K562 (cell line): Measurements from ENCODE around the gene SPATC1L. TPM values are rescaled to one million over a fixed set of nuclear protein-coding genes. Genes with fewer than 3 reads are reported as not detected.

ENCODE experiments used
- ATAC-seq: fragments of 200-7000 bp; cut with Tn5 transposase; 3 replicates; pipeline ENCODE4 v1.9.1; 2020; ENCODE audit warnings: moderate library complexity
- BruUV-seq: library from RNA; stranded (reverse); fragments of 400-500 nt; replicated peaks from 2 replicates; lab custom pipeline; 2021; lab: Mats Ljungman, UMichigan
- CTCF ChIA-PET: fragments of 300-600 bp; formaldehyde crosslinking; extraction: SDS; loops from one replicate; lab custom pipeline; 2021; ENCODE audit warnings: low intra/inter-chr PET ratio; lab: Yijun Ruan, JAX
- POLR2A ChIA-PET: fragments of 300-600, 350-650 bp; sonication (Branson Sonifier 250); formaldehyde crosslinking; extraction: SDS; loops from one replicate; lab custom pipeline; 2021; ENCODE audit warnings: antibody characterized with exemption, inconsistent platforms; lab: Yijun Ruan, JAX
- DNase-seq, 4 experiments: peaks; one replicate each; pipeline versions ENCODE4 v3.0.0 to v3.0.0-alpha.2; 2011 to 2018; ENCODE audit warnings: low spot score in 3 of 4, mixed read lengths in 3 of 4; ENCODE audit errors: extremely low read depth in 1 of 4
- FAIRE-seq: peaks from 2 replicates; lab custom pipeline; 2011; peaks lifted over from hg19 to GRCh38; lab: Jason Lieb, UNC
- H2AFZ ChIP-seq: 2 replicates; pipeline ENCODE4 v1.6.0; 2011; ENCODE audit warnings: low read depth, low read length, control low read depth, inconsistent platforms
- H3K27ac ChIP-seq: fragments of 200-600 bp; 3 replicates; pipeline ENCODE4 v1.8.0; 2011; ENCODE audit warnings: low read depth, mild to moderate bottlenecking, control low read depth, inconsistent platforms, low read length, moderate library complexity, mixed read lengths; ENCODE audit errors: extremely low read depth
- H3K27me3 ChIP-seq, 2 experiments: fragments of 300-600 bp in 1 of 2; 2 replicates in 1 of 2; 3 replicates in 1 of 2; pipeline versions ENCODE4 v1.6.0 to v1.8.0; 2011; ENCODE audit warnings: inconsistent platforms in 2 of 2, low read length in 2 of 2, mild to moderate bottlenecking in 1 of 2, mixed read lengths in 1 of 2, moderate library complexity in 1 of 2; ENCODE audit not compliant: control insufficient read depth in 2 of 2, insufficient read depth in 2 of 2
- H3K36me3 ChIP-seq: fragments of 300-600 bp; 3 replicates; pipeline ENCODE4 v1.8.0; 2011; ENCODE audit warnings: mild to moderate bottlenecking, low read length, inconsistent platforms; ENCODE audit not compliant: control insufficient read depth, insufficient read depth
- H3K4me1 ChIP-seq, 2 experiments: fragments of 200-600 bp in 1 of 2; replicated peaks in 1 of 2; 2 replicates in 1 of 2; 3 replicates in 1 of 2; pipeline versions ENCODE4 v1.5.1 to v1.8.0; 2011; ENCODE audit warnings: inconsistent platforms in 2 of 2, low read length in 2 of 2, mild to moderate bottlenecking in 1 of 2, mixed read lengths in 1 of 2, moderate library complexity in 1 of 2; ENCODE audit not compliant: control insufficient read depth in 2 of 2, insufficient read depth in 2 of 2
- H3K4me2 ChIP-seq: 2 replicates; pipeline ENCODE4 v1.6.1; 2011; ENCODE audit warnings: low read length, control low read depth, inconsistent platforms, mixed read lengths; ENCODE audit not compliant: insufficient read depth
- H3K4me3 ChIP-seq: fragments of 200-600 bp; sonication (generic), shearing (Covaris generic); 2 replicates; pipeline ENCODE4 v1.5.1; 2016; ENCODE audit warnings: control low read depth, inconsistent platforms
- H3K79me2 ChIP-seq: fragments of 200-600 bp; 3 replicates; pipeline ENCODE4 v1.8.0; 2011; ENCODE audit warnings: low read length, inconsistent platforms; ENCODE audit not compliant: control insufficient read depth, insufficient read depth
- H3K9ac ChIP-seq, 2 experiments: 2 replicates each; pipeline versions ENCODE4 v1.6.0 to v1.6.1; 2011; ENCODE audit warnings: low read depth in 2 of 2, low read length in 2 of 2, control low read depth in 1 of 2, inconsistent platforms in 1 of 2, mild to moderate bottlenecking in 1 of 2, mixed read lengths in 1 of 2; ENCODE audit not compliant: insufficient read depth in 1 of 2
- H3K9me1 ChIP-seq: one replicate; pipeline ENCODE4 v1.6.0; 2011; ENCODE audit warnings: inconsistent platforms, mild to moderate bottlenecking, low read length, moderate library complexity; ENCODE audit not compliant: control insufficient read depth, insufficient read depth
- H3K9me3 ChIP-seq: replicated peaks from 2 replicates; pipeline ENCODE4 v1.5.1; 2011; ENCODE audit warnings: low read depth, low read length, inconsistent platforms; ENCODE audit not compliant: control insufficient read depth, insufficient read depth
- H4K20me1 ChIP-seq: replicated peaks from 2 replicates; pipeline ENCODE4 v1.6.1; 2011; ENCODE audit warnings: low read length, inconsistent platforms, mixed read lengths; ENCODE audit not compliant: control insufficient read depth, insufficient read depth
- BDP1 ChIP-seq: IDR thresholded peaks from 3 replicates; pipeline ENCODE4 v1.6.1; 2011; ENCODE audit not compliant: insufficient read length, insufficient read depth
- ETV1 ChIP-seq: fragments of 450-650 bp; conservative IDR thresholded peaks from 2 replicates; pipeline ENCODE4 v1.6.1; 2016; ENCODE audit warnings: missing genetic modification characterization, control low read depth, low read depth, missing compliant biosample characterization
- GATAD2B ChIP-seq: fragments of 450-650 bp; IDR thresholded peaks from 2 replicates; pipeline ENCODE4 v1.6.1; 2017; ENCODE audit warnings: mild to moderate bottlenecking, borderline replicate concordance
- HDAC1 ChIP-seq, 2 experiments: fragments of 450-650 bp; IDR thresholded peaks; 2 replicates each; pipeline ENCODE4 v1.6.1; 2016 to 2017; ENCODE audit warnings: inconsistent platforms in 1 of 2, mild to moderate bottlenecking in 1 of 2, moderate library complexity in 1 of 2
- HIVEP1 ChIP-seq: fragments of 250-450 bp; sonication (Bioruptor Pico); IDR thresholded peaks from 2 replicates; pipeline ENCODE4 v1.4.0; 2020; ENCODE audit warnings: mild to moderate bottlenecking
- HMG20A ChIP-seq: fragments of 450-650 bp; formaldehyde crosslinking; conservative IDR thresholded peaks from 2 replicates; pipeline ENCODE4 v1.4.0; 2020; ENCODE audit warnings: mild to moderate bottlenecking, mixed read lengths
- LARP7 ChIP-seq: fragments of 450-650 bp; IDR thresholded peaks from 2 replicates; pipeline ENCODE4 v1.6.1; 2016
- MTA3 ChIP-seq: fragments of 450-650 bp; formaldehyde crosslinking; IDR thresholded peaks from 2 replicates; pipeline ENCODE4 v1.6.1; 2017; ENCODE audit warnings: mild to moderate bottlenecking, borderline replicate concordance
- RBM25 ChIP-seq: fragments of 200-400 bp; formaldehyde crosslinking; IDR thresholded peaks from 2 replicates; pipeline ENCODE4 v1.6.1; 2018; ENCODE audit warnings: low read length, low read depth, moderate library complexity; ENCODE audit not compliant: severe bottlenecking
- SREBF2 ChIP-seq: sonication (generic); formaldehyde crosslinking; IDR thresholded peaks from 2 replicates; pipeline ENCODE4 v1.4.0; 2020; ENCODE audit warnings: mild to moderate bottlenecking, missing genetic modification reagents
- WGBS: fragments of 100-300 bp; shearing (Covaris generic); methylation state at CpG from one replicate; pipeline ENCODE4 v1.1.6; 2016; ENCODE audit warnings: low coverage, mixed read lengths; ENCODE audit not compliant: insufficient coverage; ENCODE audit errors: missing lambda C conversion rate; 5-methylcytosine and 5-hydroxymethylcytosine counted together
- in situ Hi-C: fragments of 300-500 bp; cut with MboI; formaldehyde crosslinking; loops from 4 replicates; pipeline ENCODE4 v1.15.0; 2018; ENCODE audit warnings: inconsistent platforms, mixed read lengths
- intact Hi-C: fragments of 100-400 bp; cut with micrococcal nuclease; formaldehyde crosslinking; loops from 2 replicates; pipeline ENCODE4 v1.14.2; 2022
- polyA plus RNA-seq, 8 experiments: library from polyadenylated mRNA; depleted of rRNA in 4 of 8; stranded (reverse) in 5 of 8; unstranded in 3 of 8; fragments of >200 nt; fragmentation: Nextera tagmentation in 2 of 8; fragmentation: Illumina TruSeq in 1 of 8; extraction: Ambion mirVana in 2 of 8; extraction: Trizol in 1 of 8; gene quantifications; 2 replicates each; pipeline versions ENCODE4 v1.2.1 to v1.2.3, GENCODE V29; 2011 to 2014; ENCODE audit warnings: inconsistent platforms in 1 of 8, missing spikeins in 1 of 8
- total RNA-seq, 7 experiments: library from RNA; depleted of rRNA in 6 of 7; stranded (reverse); fragments of >200 nt in 6 of 7; fragmentation: Illumina TruSeq in 2 of 7; extraction: Trizol in 2 of 7; gene quantifications; 2 replicates each; pipeline versions ENCODE4 v1.2.1 to v1.2.3, GENCODE V29; 2011 to 2021; ENCODE audit warnings: low replicate concordance in 1 of 7
- TF ChIP-seq, protein P1 (sequence below): fragments of 250-450 bp; sonication (Bioruptor Pico); IDR thresholded peaks from 2 replicates; pipeline ENCODE4 v1.4.0; 2020
- TF ChIP-seq, protein P2 (sequence below): fragments of 250-450 bp; sonication (Bioruptor Pico); IDR thresholded peaks from 2 replicates; pipeline ENCODE4 v1.5.1; 2021; ENCODE audit warnings: mild to moderate bottlenecking
- TF ChIP-seq, protein P3 (sequence below): sonication (generic); formaldehyde crosslinking; IDR thresholded peaks from 2 replicates; pipeline ENCODE4 v1.8.0; 2023; ENCODE audit warnings: missing genetic modification reagents, mild to moderate bottlenecking, borderline replicate concordance
- TF ChIP-seq, protein P4 (sequence below): fragments of 450-650 bp; formaldehyde crosslinking; IDR thresholded peaks from 2 replicates; pipeline ENCODE4 v1.4.0; 2022; ENCODE audit warnings: mild to moderate bottlenecking, moderate library complexity

SPATC1L gene
- total and polyA plus RNA-seq, 9 of the 15 experiments (the other 6 are each of a cell fraction or from before 2014, with no cell fraction given), result 0.14 to 121 (median 34.0) TPM; not detected in 1

DNA sequence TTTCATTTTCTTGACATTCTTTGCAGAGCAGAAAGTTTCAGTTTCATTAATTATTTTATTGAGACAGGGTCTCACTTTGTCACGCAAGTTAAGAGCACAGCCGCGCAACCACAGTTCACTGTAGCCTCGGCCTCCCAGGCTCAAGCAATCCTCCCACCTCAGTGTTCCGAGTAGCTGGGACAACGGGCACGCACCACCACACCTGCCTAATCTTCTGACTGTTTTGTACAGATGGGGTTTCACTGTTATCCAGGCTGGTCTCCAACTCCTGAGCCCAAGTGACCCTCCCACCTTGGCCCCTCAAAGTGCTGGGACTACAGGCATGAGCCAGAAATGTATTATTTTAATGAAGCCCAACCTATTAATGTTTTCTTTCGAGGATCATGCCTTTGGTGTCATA lies 3.0 kb upstream of the SPATC1L start:
- peaks cover 5% of the 10 kb centered on the region for H3K9me1 ChIP-seq
- H3K79me2 ChIP-seq, result peaks cover 16% of the 10 kb centered on the region
- peaks cover 54% of the 10 kb centered on the region; the same call in 2 of the 3 replicates for H3K36me3 ChIP-seq
- H3K9me3 ChIP-seq, result no peaks in the 10 kb centered on the region
- no TSS peak for BruUV-seq
- POLR2A ChIA-PET, result interaction anchor here (0.9 kb wide), 1 partner anchor 8 kb away, joined by 4 read pairs; no protein-coding TSS in a partner anchor
- in situ Hi-C loops, result no loop called here
- WGBS, result 87% methylated on average over 8 of the region's 8 CpGs
- H3K4me2 ChIP-seq, result no peak overlapping the region
- no peak overlapping the region for H3K4me3 ChIP-seq
- H3K27ac ChIP-seq, result no peak overlapping the region; the same call in 2 of the 3 replicates
- no peak for ATAC-seq
- TF ChIP-seq RBM25, result no peak
- no peak for TF ChIP-seq HMG20A (CRISPR knock-in tag)
- no peak for TF ChIP-seq ETV1
- TF ChIP-seq GATAD2B, result no peak
- TF ChIP-seq, protein P1, sequence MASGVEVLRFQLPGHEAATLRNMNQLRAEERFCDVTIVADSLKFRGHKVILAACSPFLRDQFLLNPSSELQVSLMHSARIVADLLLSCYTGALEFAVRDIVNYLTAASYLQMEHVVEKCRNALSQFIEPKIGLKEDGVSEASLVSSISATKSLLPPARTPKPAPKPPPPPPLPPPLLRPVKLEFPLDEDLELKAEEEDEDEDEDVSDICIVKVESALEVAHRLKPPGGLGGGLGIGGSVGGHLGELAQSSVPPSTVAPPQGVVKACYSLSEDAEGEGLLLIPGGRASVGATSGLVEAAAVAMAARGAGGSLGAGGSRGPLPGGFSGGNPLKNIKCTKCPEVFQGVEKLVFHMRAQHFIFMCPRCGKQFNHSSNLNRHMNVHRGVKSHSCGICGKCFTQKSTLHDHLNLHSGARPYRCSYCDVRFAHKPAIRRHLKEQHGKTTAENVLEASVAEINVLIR, result no peak
- no peak for TF ChIP-seq LARP7
- TF ChIP-seq HDAC1 (IDR thresholded peaks at IDR 0.05), result no peak
- TF ChIP-seq, protein P2, sequence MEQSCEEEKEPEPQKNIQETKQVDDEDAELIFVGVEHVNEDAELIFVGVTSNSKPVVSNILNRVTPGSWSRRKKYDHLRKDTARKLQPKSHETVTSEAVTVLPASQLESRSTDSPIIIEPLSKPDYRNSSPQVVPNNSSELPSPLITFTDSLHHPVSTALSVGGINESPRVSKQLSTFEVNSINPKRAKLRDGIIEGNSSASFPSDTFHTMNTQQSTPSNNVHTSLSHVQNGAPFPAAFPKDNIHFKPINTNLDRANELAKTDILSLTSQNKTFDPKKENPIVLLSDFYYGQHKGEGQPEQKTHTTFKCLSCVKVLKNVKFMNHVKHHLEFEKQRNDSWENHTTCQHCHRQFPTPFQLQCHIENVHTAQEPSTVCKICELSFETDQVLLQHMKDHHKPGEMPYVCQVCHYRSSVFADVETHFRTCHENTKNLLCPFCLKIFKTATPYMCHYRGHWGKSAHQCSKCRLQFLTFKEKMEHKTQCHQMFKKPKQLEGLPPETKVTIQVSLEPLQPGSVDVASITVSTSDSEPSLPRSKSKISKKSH (CRISPR knock-in tag), result no peak
- no peak for TF ChIP-seq HIVEP1 (CRISPR knock-in tag)
- no peak for TF ChIP-seq MTA3
- TF ChIP-seq SREBF2 (CRISPR knock-in tag), result no peak
- TF ChIP-seq, protein P3, sequence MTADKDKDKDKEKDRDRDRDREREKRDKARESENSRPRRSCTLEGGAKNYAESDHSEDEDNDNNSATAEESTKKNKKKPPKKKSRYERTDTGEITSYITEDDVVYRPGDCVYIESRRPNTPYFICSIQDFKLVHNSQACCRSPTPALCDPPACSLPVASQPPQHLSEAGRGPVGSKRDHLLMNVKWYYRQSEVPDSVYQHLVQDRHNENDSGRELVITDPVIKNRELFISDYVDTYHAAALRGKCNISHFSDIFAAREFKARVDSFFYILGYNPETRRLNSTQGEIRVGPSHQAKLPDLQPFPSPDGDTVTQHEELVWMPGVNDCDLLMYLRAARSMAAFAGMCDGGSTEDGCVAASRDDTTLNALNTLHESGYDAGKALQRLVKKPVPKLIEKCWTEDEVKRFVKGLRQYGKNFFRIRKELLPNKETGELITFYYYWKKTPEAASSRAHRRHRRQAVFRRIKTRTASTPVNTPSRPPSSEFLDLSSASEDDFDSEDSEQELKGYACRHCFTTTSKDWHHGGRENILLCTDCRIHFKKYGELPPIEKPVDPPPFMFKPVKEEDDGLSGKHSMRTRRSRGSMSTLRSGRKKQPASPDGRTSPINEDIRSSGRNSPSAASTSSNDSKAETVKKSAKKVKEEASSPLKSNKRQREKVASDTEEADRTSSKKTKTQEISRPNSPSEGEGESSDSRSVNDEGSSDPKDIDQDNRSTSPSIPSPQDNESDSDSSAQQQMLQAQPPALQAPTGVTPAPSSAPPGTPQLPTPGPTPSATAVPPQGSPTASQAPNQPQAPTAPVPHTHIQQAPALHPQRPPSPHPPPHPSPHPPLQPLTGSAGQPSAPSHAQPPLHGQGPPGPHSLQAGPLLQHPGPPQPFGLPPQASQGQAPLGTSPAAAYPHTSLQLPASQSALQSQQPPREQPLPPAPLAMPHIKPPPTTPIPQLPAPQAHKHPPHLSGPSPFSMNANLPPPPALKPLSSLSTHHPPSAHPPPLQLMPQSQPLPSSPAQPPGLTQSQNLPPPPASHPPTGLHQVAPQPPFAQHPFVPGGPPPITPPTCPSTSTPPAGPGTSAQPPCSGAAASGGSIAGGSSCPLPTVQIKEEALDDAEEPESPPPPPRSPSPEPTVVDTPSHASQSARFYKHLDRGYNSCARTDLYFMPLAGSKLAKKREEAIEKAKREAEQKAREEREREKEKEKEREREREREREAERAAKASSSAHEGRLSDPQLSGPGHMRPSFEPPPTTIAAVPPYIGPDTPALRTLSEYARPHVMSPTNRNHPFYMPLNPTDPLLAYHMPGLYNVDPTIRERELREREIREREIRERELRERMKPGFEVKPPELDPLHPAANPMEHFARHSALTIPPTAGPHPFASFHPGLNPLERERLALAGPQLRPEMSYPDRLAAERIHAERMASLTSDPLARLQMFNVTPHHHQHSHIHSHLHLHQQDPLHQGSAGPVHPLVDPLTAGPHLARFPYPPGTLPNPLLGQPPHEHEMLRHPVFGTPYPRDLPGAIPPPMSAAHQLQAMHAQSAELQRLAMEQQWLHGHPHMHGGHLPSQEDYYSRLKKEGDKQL (CRISPR knock-in tag), result no peak
- TF ChIP-seq, protein P4, sequence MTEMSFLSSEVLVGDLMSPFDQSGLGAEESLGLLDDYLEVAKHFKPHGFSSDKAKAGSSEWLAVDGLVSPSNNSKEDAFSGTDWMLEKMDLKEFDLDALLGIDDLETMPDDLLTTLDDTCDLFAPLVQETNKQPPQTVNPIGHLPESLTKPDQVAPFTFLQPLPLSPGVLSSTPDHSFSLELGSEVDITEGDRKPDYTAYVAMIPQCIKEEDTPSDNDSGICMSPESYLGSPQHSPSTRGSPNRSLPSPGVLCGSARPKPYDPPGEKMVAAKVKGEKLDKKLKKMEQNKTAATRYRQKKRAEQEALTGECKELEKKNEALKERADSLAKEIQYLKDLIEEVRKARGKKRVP (CRISPR knock-in tag), result no peak
- no peak for TF ChIP-seq BDP1
- TF ChIP-seq, all 486 proteins: peak for 0
- no peak for DNase-seq
- no peak for FAIRE-seq
- no peaks in the 10 kb centered on the region for H3K27me3 ChIP-seq
- no peak overlapping the region for H2AFZ ChIP-seq
- intact Hi-C loops, result loop anchor here (5.0 kb wide), 1 partner anchor 40 kb away; the partner anchor contains the start of gene LSS
- H4K20me1 ChIP-seq, result no peaks in the 10 kb centered on the region
- H3K4me1 ChIP-seq, result peaks cover 51 to 84% of the 10 kb centered on the region in 2 experiments
- no peak overlapping the region for H3K9ac ChIP-seq
- CTCF ChIA-PET, result no interaction called here
